HG02943 (cell line): ENCODE data around the gene EVA1A.

ENCODE experiments used
- ATAC-seq: cut with Tn5 transposase; IDR thresholded peaks from one replicate; pipeline ENCODE4 v1.9.1; 2021; ENCODE audit warnings: mild to moderate bottlenecking, low read depth, moderate library complexity; ENCODE audit not compliant: unreplicated experiment

The EVA1A gene

DNA sequence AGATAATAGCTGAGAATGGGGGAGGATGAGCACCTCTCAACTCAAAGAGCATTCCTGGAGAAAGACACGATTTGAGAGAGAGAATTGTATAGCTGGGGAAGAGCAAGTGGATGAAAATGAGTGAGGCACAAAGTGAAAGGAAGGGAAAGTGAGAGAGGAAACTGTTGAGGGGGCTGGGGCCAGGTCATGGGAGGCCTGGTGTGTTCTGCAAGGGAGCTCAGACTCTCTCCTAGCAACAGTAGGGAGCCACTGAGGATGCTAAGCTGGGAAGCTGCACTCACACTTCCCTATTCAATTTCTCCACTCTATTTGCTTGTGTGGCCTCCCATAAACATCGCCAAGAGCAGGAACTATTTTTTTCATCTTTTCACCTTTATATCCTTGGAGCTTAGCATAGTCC is 14.8 kb downstream of the EVA1A start:
- ATAC-seq: no peak

DNA sequence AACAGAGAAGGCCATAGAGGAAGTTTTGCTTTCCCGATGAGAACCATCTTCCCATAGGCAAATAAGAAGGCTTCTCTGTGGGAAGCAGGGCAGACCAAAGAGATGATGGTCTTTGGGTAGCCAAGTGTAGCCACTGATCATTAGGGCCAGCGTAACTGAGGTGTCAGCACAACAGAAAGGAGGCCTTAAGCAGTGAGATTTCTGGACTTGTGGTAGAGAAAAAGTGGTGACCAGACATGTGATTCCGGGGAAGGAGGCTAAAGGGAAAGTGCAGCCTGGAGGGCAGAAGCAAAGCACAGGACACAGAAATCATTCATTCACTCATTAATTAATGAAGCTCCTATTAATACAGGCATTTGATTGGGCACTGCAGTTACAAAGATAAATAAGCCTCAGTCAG is 15.4 kb downstream of the EVA1A start:
- ATAC-seq: no peak

DNA sequence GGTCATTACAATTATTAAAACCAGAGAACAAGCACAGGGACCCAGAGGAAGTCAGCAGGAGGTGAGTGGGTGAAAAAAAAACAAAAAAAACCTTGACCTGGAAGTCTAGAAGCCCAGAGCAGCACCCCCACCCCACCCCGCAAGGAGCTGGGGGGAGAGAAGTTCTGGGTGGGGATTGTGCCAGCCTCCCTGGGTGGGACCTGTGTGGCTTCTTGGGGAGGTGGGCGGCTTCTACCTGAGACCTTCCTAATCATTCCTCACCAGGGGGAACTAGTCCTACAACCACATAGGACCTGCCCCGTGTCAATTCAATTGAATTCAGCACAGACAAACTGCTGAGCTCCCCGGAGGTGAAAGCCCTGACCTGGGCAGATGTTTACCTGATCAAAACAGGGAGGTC is 17.3 kb downstream of the EVA1A start:
- ATAC-seq: no peak

DNA sequence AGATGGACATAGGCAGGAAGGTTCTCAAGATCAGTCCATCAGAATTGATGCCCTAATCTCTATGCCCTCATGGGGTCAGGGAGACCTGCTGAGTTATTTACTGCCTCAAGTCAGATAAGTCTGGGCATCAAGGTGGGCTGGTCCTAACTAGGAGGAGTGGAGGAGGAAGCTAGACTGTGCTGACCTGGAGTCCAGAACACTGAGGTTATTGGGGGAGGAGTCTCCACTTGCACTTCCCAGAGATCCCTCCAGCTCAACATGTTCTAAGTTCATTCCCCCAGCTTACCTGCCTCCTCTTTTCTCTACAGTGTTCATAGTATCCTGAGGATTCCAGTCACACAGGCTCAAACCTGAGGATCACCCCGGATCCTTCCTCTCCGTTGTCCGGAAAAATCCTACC is 19.3 kb downstream of the EVA1A start:
- no peak for ATAC-seq

DNA sequence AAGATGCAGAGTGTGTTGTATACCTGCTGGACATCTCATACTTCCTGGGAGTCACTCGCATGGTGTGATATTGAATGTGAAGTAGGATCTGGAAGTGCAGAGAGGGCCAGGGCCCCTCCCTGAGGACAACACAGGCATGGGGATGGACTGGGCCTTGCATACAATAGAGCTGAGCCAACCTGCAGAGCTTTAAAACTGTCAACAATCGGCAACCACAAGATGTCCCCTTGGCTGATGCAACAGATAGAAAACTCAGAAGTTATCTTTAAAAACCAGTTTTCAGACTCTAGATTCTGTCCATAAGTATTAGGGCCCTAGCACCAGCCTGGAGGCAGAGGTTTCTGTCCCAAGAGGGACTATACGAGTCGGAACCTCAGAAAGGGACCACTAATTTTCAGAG is 19.7 kb downstream of the EVA1A start:
- no peak for ATAC-seq

DNA sequence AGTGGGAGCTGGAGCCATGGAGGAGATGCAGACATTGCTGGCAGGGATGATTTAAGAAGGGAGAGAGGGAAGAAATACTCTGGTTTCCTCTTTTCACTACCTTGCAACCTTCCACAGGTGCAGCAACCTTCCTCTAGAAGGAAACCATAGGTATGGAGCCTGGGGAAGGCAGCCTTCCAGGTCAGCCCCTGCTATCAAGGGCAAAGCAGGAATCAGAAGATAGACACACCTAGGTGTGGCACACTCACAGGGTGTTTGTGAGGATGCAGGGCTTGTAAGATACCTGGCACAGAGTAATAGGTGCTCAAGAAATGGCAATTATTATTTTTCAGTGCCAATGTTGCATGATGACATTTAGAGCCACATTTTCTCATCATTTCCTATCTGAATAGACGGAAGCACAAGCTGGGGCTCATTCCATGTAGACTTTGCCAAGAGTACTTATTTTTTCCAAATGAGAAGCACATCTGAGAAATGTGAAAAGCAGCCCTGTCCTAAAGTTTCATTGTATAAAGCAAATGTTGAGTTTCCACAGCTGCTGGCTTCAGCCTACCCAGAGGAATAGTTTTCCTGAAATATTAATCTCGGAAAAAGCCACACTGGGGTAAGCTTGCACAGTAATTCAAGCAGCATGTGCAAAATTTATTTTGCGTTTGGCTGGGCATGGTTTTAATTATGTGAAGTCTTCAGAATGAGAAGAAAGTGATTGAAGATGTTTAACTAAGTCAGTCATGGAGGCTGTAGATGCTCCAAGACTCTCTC is 20.6 kb downstream of the EVA1A start:
- no peak for ATAC-seq

DNA sequence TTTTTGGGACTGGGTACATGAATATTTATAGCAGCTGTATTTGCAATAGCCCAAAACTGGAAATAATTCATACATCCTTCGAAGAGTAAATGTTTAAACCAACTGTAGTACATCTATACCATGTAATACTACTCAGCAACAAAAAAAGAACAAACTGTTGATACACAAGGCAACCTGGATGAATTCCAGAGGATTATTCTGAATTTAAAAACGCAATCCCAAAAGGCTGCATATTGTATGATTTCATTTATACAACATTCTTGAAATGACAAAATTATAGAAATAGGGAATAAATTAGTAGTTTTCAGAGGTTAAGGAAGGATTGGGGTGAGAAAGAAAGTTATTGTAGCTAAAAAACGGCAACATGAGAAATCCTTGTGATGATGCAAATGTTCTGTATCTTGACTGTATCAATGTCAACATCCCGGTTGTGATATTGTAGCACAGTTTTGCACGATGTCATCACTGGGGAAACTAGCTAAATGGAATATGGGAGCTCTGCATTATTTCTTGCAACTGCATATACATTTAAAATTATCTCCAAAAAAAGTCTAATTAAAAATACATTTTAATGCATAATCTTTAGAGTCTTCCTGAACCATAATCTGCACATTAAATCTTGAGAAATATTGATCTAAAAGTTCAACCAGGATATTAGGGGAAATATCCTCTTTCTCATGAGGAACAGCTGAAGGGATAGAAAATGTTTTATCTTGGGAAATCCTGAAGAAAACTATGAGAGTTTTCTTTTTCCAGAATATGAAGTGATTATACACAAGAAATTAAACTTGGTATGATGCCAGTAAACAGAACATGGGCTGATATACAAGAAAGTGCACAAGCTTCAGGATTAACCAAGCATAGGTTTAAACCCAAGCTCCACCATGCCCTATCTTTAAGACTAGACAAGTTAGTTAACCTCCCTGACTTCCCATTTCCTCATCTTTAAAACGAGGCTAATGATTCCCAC is 21.9 kb downstream of the EVA1A start:
- ATAC-seq: no peak

DNA sequence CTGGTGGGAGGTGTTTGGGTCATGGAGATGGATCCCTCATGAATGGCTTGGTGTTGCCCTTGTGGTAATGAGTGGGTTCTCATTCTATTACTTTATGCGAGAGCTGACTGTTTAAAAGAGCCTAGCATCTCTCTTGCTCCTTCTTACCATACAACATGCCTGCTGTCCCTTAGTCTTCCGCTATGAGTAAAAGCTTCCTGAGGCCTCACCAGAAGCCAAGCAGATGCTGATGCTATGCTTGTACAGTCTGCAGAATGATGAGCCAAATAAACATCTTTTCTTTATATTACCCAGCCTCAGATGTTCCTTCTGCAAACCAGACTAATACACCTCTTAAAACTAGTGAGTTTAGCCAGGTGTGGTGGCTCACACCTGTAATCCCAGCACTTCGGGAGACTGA is 23.1 kb downstream of the EVA1A start:
- ATAC-seq: no peak

DNA sequence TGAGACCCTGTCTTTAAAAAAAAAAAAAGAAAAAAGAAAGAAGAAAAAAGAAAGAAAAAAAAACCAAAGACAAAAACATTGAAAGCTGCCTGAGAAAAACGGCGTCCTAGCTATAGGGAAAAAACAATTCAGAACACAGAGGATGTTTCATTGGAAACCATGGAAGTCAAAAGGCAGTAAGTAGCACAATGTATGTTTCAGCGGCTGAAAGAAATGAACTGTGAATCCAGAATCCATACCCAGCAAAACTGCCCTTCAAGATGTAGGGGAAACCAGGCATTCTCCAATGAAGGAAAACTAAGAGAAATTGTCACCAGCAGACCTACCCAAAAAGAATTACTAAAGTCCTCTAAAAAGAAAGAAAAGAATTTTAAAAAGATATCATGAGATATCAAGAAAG is 27.6 kb downstream of the EVA1A start:
- no peak for ATAC-seq

DNA sequence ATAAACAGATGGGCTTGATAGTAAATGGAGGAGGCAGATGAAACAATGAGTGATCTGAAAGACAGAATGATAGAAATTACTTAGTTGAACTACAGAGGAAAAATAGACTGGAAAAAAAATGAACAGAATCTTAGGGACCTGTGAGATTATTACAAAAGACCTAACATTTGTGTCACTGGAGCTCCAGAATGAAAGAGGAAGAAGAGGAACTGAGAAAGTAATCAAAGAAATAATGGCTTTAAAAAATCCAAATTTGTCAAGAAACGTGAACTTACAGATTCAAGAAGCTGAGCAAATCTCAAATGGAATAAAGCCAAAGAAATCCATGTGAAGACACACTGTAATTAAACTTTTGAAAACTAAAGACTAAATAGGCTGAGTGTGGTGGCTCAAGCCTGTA is 28.3 kb downstream of the EVA1A start:
- no peak for ATAC-seq

DNA sequence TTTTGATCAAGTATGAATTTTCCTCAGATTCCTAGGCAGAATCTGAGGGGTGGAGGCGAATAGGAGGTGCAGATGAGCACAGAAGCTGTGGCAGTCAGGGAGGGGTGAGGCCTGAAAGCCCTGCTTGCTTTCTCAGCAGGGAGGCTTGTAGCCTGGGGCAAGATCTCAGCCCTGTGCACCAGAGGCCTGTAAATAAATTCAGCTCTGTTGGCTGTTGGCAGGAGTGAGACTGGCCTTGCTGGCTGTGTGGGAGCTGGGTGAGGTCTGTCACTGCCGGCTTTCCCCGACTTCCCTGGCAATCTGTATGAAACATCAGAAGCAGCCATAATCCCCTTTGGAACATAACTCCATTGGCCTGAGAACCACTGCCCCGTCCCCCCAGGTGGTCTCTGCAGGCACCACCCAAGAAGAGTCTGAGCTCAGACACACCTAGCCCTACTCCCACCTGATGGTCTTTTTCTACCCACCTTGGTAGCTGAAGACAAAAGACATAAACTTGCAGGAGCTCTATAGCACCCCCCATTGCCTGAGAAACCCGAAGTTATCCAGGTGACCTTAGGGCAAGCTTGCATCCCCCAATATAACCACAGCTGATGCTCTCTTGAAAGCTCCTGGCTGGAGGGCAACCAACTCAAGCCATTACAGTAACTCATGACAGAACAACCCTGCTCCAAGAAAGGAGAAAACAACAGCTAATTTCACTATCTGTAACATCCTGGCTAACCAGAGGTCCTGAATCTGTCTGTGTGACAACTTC is 32.3 kb downstream of the EVA1A start:
- no peak for ATAC-seq

DNA sequence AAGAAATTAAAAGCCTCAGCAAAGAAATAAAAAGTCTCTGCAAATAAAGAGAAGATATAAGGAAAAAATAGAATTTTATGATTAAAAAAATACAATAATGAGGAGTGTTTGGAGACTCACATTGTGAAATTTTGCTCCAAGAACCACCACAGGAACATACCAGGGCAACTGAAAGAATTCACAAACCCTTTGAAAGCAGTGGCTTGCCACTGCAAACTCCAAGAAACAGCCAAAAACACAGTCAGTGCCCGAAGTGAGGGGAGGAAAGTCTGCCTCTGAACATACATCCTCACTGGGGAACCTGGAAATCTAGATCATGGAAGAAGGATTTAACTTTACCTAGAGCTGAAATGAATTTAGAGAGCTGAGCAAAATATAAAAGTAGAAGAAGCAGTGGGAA is 33.1 kb downstream of the EVA1A start:
- no peak for ATAC-seq

DNA sequence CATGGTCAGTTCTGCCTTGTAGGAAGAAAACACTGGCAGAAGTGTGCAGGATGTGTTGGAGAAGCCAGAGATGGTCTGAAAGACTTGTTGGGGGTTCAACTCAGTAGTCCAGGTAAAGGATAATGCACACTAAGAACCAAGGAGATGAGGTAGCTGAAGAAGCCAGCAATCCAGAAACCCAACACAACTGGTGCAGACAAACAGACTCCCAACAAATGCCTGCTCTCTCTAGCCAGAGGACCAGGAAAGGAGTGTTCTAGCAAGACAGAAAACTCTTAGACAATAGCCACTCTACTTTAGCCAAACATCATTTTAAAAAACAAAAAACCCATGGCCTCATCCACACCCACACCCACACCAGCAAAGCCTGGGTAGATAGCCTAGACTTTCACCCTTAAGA is 33.9 kb downstream of the EVA1A start:
- ATAC-seq: no peak

DNA sequence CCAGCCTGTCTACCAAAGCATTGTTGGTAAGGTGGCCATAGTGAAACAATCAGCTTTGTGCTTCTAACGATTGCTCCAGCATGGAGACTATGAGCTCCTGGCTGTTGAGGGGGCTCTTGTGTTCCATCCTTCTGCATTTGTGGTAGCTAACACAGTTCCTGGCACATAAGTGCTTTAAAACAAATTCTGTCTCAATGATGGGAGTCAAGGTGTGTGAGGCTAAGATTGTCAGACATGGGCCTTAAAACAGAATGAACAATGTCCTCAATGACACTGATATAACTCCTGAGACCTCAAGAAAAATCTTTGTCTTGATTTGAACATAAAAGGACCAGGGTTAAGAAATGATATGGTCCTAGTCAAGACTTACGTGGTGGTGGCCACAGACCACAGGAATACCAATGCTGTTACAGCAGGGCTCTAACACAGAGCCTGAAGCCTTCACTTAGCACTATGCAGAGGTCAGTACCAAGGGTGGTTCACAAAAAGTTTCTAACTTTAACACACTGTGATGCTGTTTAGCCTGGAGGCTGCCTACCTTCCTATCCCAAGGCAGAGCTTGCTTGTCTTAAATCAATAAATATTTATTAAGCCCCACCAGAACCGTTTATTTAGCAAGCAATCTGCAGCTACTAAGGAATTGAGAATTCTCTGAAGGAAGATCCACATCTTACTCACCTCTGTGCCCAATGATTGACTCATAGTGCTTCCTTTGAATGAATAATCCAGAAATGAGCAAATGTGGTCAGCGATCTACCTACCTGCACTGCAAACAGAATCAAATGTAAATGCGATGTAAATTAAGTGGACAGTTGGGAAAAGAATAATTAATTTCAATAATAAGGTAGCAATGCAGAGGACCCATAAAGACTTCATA is 35.1 kb downstream of the EVA1A start:
- ATAC-seq: no peak

DNA sequence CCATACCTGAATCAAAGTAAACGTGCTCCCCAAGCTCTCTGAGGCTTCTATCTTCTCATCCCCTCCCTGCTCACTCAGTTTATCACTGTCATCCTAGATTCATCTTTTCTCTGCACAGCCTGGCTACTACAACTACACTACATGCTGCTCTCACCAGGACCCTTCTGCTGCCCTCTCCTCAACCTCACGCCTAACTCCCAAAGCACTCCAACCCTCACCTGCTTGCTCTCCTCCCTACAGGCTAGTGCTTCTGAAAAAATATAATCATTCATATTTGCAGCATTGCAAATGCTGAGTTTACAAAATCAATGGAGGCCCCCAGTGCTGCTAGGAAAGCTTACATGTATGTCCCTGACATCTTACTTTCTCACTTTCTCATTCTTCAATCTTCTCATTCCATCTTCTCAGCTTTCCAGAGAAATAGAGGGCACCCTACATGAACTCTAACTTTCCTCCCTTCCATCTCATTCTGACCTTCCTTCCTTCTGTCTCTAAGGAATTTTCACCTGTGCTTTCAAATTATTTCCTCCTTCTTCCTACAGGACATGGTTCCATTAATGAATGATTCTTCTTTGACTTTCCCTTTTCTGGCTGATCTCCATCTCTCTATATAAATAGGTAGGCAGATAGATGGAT is 36.3 kb downstream of the EVA1A start:
- ATAC-seq: no peak

DNA sequence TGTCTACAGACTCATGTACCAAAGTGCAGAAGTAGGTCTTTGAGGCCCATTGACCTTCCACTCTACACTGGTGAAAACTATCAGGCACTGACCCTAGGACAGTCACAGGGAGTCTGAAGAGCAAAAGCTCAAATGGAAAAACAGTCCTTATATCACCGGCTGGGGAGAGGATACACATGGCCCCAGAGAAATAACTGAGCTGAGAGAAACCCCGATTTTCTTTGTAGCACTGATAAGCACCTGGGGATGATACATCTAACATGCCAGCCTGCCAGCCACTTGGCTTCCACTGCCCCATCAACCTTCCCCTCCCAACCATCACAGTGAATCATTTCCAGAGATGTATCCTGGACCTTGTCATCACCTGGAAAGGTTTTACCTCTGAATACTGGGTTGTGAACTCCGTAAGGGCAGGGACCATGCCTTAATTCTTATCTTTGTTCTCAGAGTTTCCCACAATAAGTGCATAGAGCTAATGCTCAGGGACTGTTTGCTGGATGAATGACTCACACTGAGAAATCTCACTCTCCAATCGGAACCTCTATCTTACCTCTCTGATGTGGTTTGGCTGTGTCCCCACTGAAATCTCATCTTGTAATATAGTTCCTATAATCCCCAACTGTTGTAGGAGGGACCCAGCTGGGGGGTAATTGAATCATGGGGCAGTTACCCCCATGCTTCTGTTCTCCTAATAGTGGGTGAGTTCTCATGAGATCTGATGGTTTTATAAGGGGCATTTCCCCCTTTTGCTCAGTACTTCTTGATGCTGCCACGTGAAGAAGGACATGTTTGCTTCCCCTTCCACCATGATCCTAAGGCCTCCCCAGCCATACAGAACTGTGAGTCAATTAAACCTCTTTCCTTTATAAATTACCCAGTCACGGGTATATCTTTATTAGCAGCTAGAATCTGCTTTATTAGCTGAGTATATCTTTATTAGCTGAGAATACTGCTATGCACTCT is 37.1 kb downstream of the EVA1A start:
- ATAC-seq: no peak

DNA sequence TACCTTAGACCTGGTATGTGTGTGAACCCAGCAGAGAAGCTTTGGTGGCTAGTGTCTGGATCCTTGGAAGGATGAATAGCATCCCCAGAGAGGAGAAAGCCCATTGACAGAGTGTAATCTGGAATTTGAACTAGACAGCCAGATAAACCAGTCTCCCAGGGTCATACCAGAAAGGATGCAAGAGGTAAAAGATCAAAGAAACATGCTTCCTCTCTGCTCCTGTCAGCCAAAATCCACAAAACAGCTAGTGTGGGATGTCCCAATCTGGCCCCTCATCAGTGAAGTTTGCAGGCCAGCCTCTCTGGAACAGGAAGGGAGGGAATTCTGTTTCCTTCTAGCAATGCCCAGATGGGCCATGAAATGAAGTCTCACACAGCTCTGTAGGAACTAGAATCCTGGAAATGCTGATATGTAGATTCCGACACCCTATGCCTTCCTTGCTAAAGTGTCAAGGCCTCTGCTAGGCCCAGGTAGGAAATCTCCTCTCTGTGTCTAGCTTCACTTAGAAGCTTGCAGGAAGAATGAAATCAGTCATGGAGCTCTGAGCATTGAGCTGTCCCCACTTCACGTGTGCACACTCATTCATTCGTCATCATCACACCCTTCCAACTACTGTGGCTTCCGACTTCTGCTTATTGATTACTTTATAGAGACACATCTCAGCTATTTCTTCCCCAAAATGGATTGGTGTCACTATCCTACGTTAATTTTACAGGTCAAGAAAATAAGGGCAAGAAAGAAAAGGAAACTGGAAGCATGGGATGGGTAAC is 38.0 kb downstream of the EVA1A start:
- no peak for ATAC-seq
